GM12865 (cell line): ENCODE data around the gene ATG10.

Source experiments
- DNase-seq: peaks from one replicate; pipeline ENCODE4 v3.0.0; 2010; ENCODE audit warnings: low read depth
- H3K4me3 ChIP-seq: 2 replicates; pipeline ENCODE4 v1.5.1; 2011; ENCODE audit warnings: mild to moderate bottlenecking, low read depth, low read length, control low read depth
- TF ChIP-seq, protein P1 (sequence below): IDR thresholded peaks from 2 replicates; pipeline ENCODE4 v1.5.1; 2011; ENCODE audit warnings: low read length, control low read depth, low read depth, inconsistent platforms; ENCODE audit not compliant: insufficient read depth; ENCODE audit errors: missing control alignments

Gene ATG10

DNA sequence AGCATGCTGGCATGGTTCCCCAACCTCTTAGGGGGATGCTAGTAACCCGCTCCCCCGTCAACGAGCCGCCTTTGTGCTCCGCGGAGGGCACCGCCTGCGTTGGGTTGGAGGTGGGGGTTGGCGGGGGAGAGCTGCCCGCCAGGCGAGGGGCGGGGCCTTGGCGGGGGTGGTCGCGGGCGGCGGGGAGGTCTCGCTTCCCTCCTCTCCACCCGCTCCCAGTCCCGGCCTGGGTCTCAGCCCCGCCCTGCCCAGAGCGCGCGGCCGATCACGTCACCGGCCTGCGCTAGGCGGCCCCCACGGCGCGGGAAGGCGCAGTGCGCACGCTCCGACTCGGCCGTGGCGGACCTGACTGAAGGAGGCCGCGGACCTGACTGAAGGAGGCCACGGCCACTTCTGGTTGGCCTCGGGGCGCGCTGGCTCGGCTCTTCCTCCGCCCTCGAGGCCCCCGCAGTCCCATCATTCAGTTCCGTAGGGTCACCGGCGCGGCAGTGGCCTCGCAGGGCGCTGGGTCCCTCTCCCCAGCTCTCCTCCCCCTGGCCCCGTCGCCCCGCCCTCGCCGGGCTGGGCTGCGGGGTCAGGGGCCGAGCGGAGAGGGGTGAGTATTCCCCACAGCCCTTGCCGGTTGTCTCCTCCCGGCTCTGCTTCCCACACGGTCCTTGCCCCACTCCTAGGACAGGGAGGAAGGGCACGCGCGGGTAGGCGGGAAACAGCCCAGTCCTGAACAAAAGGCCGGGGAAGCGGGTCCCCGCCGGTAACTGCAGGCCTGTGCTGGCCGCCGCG, at the start of gene ATG10:
ATG10 (plus strand) TSS at position 312 of the 780 bp plus-strand sequence. CDS start 15,548 bp downstream, outside the sequence.
- peak within 1 kb of the TSS; percentile 71 for H3K4me3 ChIP-seq
- peak; percentile 95 for DNase-seq
- TF ChIP-seq, protein P1, sequence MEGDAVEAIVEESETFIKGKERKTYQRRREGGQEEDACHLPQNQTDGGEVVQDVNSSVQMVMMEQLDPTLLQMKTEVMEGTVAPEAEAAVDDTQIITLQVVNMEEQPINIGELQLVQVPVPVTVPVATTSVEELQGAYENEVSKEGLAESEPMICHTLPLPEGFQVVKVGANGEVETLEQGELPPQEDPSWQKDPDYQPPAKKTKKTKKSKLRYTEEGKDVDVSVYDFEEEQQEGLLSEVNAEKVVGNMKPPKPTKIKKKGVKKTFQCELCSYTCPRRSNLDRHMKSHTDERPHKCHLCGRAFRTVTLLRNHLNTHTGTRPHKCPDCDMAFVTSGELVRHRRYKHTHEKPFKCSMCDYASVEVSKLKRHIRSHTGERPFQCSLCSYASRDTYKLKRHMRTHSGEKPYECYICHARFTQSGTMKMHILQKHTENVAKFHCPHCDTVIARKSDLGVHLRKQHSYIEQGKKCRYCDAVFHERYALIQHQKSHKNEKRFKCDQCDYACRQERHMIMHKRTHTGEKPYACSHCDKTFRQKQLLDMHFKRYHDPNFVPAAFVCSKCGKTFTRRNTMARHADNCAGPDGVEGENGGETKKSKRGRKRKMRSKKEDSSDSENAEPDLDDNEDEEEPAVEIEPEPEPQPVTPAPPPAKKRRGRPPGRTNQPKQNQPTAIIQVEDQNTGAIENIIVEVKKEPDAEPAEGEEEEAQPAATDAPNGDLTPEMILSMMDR = no peak

- no peak overlapping the region for H3K4me3 ChIP-seq
- peak; percentile 63 for DNase-seq
- TF ChIP-seq, protein P1 = no peak
Measured at GRCh38 chr5:81922854-81923279, 49.0 kb upstream of the ATG10 start.

GRCh38 chr5:81924442-81924841, 47.4 kb upstream of the ATG10 start:
- H3K4me3 ChIP-seq = no peak overlapping the region
- TF ChIP-seq, protein P1 = no peak
- DNase-seq = no peak

DNA sequence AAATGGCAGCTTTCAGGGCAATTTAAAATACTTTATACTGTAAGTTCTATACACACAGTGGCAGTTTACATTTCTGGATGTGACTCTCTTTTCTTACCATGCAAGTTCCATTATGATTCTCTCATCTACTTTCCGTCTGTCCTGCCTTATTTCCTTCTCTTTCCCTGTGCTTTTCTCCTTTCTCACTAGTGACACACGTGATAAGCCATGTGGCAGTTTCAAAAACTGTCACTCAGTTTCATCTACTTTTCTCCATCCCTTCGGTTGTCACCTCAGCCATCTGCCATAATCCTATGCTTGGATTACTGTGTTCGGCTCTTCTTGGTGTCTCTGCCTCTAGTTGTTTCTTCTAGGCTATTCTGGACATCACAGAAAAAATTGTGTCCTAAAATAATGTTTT, 46.8 kb upstream of the ATG10 start:
- no peak overlapping the region for H3K4me3 ChIP-seq
- no peak for DNase-seq
- TF ChIP-seq, protein P1 = no peak

- TF ChIP-seq, protein P1 = no peak
- no peak overlapping the region for H3K4me3 ChIP-seq
- no peak for DNase-seq
Measured at GRCh38 chr5:81925981-81926380, 45.8 kb upstream of the ATG10 start.

- H3K4me3 ChIP-seq = no peak overlapping the region
- TF ChIP-seq, protein P1 = no peak
- no peak for DNase-seq
Measured at GRCh38 chr5:81936066-81936465, 35.8 kb upstream of the ATG10 start.

- no peak overlapping the region for H3K4me3 ChIP-seq
- TF ChIP-seq, protein P1 = no peak
- no peak for DNase-seq
Measured at GRCh38 chr5:81936750-81937149, 35.1 kb upstream of the ATG10 start.
